Measurements from ENCODE around the gene CAMTA1.

- TF ChIP-seq CTCF (IDR thresholded peaks at IDR 0.05; ENCODE audit: insufficient read depth, low read depth, low read length) (no peak), EZH2 (IDR thresholded peaks at IDR 0.05; ENCODE audit: insufficient read depth, low read length) (no peak)
Measured at GRCh38 chr1:7300893-7301663, 515.8 kb downstream of the CAMTA1 start.

All from astrocyte (in vitro differentiated cells and primary cell).